Ishikawa (cell line): ENCODE results near the gene PI4KB.

Experiments
- CEBPB ChIP-seq: IDR thresholded peaks from 2 replicates; pipeline ENCODE4 v1.6.1; 2012
- CREB1 ChIP-seq: IDR thresholded peaks from 2 replicates; pipeline ENCODE4 v1.6.1; 2012; ENCODE audit warnings: low read depth
- EGR1 ChIP-seq: IDR thresholded peaks from 2 replicates; pipeline ENCODE4 v1.6.1; 2012
- EP300 ChIP-seq: IDR thresholded peaks from 2 replicates; pipeline ENCODE4 v1.6.1; 2012; ENCODE audit warnings: borderline replicate concordance
- FOXM1 ChIP-seq: IDR thresholded peaks from 2 replicates; pipeline ENCODE4 v1.6.1; 2012; ENCODE audit warnings: low read depth, borderline replicate concordance
- NFIC ChIP-seq: IDR thresholded peaks from 2 replicates; pipeline ENCODE4 v1.6.1; 2012
- RAD21 ChIP-seq: IDR thresholded peaks from 2 replicates; pipeline ENCODE4 v1.6.1; 2012; ENCODE audit warnings: low read depth
- REST ChIP-seq: IDR thresholded peaks from 2 replicates; pipeline ENCODE4 v1.6.1; 2012; ENCODE audit warnings: low read depth, mild to moderate bottlenecking
- TAF1 ChIP-seq: IDR thresholded peaks from 2 replicates; pipeline ENCODE4 v1.6.1; 2012; ENCODE audit warnings: low read depth, mild to moderate bottlenecking
- YY1 ChIP-seq: IDR thresholded peaks from 2 replicates; pipeline ENCODE4 v1.6.1; 2012; ENCODE audit warnings: low read depth
- ZBTB7A ChIP-seq: IDR thresholded peaks from 2 replicates; pipeline ENCODE4 v1.6.1; 2012; ENCODE audit warnings: low read depth
- TF ChIP-seq, protein P1 (sequence below): IDR thresholded peaks from 2 replicates; pipeline ENCODE4 v1.6.1; 2012

DNA sequence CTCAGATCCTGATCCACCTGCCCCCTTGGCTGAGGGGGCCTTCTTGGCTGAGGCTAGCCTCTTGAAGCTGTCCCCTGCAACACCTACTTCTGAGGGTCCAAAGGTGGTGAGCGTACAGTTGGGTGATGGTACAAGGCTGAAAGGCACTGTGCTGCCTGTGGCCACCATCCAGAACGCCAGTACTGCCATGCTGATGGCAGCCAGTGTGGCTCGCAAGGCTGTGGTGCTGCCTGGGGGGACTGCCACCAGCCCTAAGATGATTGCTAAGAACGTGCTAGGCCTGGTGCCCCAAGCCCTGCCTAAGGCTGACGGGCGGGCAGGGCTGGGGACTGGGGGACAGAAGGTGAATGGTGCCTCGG lies 39.9 kb downstream of the PI4KB start:
- TF ChIP-seq REST (no peak), NFIC (no peak), EP300 (no peak), FOXM1 (no peak), EGR1 (no peak), RAD21 (no peak), CEBPB (no peak), CREB1 (no peak), TAF1 (no peak), YY1 (no peak), ZBTB7A (no peak)
- TF ChIP-seq, protein P1, sequence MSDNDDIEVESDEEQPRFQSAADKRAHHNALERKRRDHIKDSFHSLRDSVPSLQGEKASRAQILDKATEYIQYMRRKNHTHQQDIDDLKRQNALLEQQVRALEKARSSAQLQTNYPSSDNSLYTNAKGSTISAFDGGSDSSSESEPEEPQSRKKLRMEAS, result no peak
